HEK293 (cell line): ENCODE measurements around the gene LRRC43.
A peak's percentile ranks its signal among the peaks of the same experiment; 100 is the strongest.

Source experiments
- CTCF ChIA-PET: fragments of 350-600 bp; formaldehyde crosslinking; extraction: SDS; loops from one replicate; lab custom pipeline; 2021; ENCODE audit warnings: antibody characterized with exemption; lab: Yijun Ruan, JAX
- POLR2A ChIA-PET: fragments of 300-600 bp; formaldehyde crosslinking; extraction: SDS; loops from one replicate; lab custom pipeline; 2020; ENCODE audit warnings: antibody characterized with exemption, inconsistent platforms; lab: Yijun Ruan, JAX
- H3K27ac ChIP-seq: fragments of 200-500 bp; sonication (Bioruptor generic); 2 replicates; pipeline ENCODE4 v1.5.1; 2014; ENCODE audit warnings: low read depth, low read length, control low read depth, inconsistent platforms; ENCODE audit errors: extremely low read depth
- H3K36me3 ChIP-seq, 2 experiments: fragments of 200-500 bp in 1 of 2; sonication (Bioruptor generic) in 1 of 2; 1 replicate in 1 of 2; 2 replicates in 1 of 2; pipeline ENCODE4 v1.5.1; 2014 to 2017; ENCODE audit warnings: inconsistent platforms in 2 of 2, low read length in 2 of 2; ENCODE audit not compliant: control insufficient read depth in 2 of 2, insufficient read depth in 1 of 2
- H3K4me1 ChIP-seq: fragments of 200-500 bp; sonication (Bioruptor generic); 2 replicates; pipeline ENCODE4 v1.5.1; 2014; ENCODE audit warnings: mild to moderate bottlenecking, low read length, inconsistent platforms; ENCODE audit not compliant: control insufficient read depth, insufficient read depth
- H3K4me3 ChIP-seq: 2 replicates; pipeline ENCODE4 v1.5.1; 2011; ENCODE audit warnings: low read depth, mild to moderate bottlenecking, control low read depth, low read length, moderate library complexity
- H3K9me3 ChIP-seq: fragments of 200-500 bp; sonication (Bioruptor generic); 2 replicates; pipeline ENCODE4 v1.5.1; 2014; ENCODE audit warnings: low read depth, low read length, inconsistent platforms; ENCODE audit not compliant: control insufficient read depth, insufficient read depth
- BCL11B ChIP-seq: fragments of 450-650 bp; formaldehyde crosslinking; IDR thresholded peaks from 2 replicates; pipeline ENCODE4 v1.5.1; 2016; ENCODE audit warnings: low read depth, missing biosample characterization, missing genetic modification characterization
- CTCF ChIP-seq: fragments of 450-650 bp; formaldehyde crosslinking; IDR thresholded peaks from 2 replicates; pipeline ENCODE4 v1.5.1; 2016; ENCODE audit warnings: missing biosample characterization, missing genetic modification characterization
- FEZF1 ChIP-seq: fragments of 450-650 bp; formaldehyde crosslinking; IDR thresholded peaks from 2 replicates; pipeline ENCODE4 v1.5.1; 2016; ENCODE audit warnings: missing biosample characterization, missing genetic modification characterization
- GLIS2 ChIP-seq: fragments of 450-650 bp; formaldehyde crosslinking; IDR thresholded peaks from 2 replicates; pipeline ENCODE4 v1.5.1; 2016; ENCODE audit warnings: missing biosample characterization, missing genetic modification characterization
- HOXC10 ChIP-seq: sonication (generic); formaldehyde crosslinking; IDR thresholded peaks from 2 replicates; pipeline ENCODE4 v1.8.1; 2023; ENCODE audit warnings: mild to moderate bottlenecking, missing genetic modification reagents
- IKZF3 ChIP-seq: fragments of 450-650 bp; IDR thresholded peaks from 2 replicates; pipeline ENCODE4 v1.5.0; 2018; ENCODE audit warnings: missing biosample characterization, mild to moderate bottlenecking, missing genetic modification characterization, moderate library complexity
- SCRT2 ChIP-seq: fragments of 450-650 bp; formaldehyde crosslinking; IDR thresholded peaks from 2 replicates; pipeline ENCODE4 v1.5.1; 2016; ENCODE audit warnings: missing biosample characterization, missing genetic modification characterization
- SP3 ChIP-seq: fragments of 450-650 bp; formaldehyde crosslinking; IDR thresholded peaks from 2 replicates; pipeline ENCODE4 v1.5.1; 2016; ENCODE audit warnings: missing biosample characterization, missing genetic modification characterization
- ZBTB44 ChIP-seq: fragments of 450-650 bp; IDR thresholded peaks from 2 replicates; pipeline ENCODE4 v1.5.1; 2018; ENCODE audit warnings: missing biosample characterization, mild to moderate bottlenecking, missing genetic modification characterization
- ZNF10 ChIP-seq: fragments of 450-650 bp; formaldehyde crosslinking; IDR thresholded peaks from 2 replicates; pipeline ENCODE4 v1.5.1; 2017; ENCODE audit warnings: missing biosample characterization, missing genetic modification characterization
- ZNF121 ChIP-seq: fragments of 450-650 bp; formaldehyde crosslinking; IDR thresholded peaks from 2 replicates; pipeline ENCODE4 v1.5.1; 2016; ENCODE audit warnings: missing biosample characterization, missing genetic modification characterization
- ZNF2 ChIP-seq: fragments of 450-650 bp; formaldehyde crosslinking; IDR thresholded peaks from 2 replicates; pipeline ENCODE4 v1.5.1; 2016; ENCODE audit warnings: missing biosample characterization, missing genetic modification characterization
- ZNF391 ChIP-seq: fragments of 450-650 bp; formaldehyde crosslinking; IDR thresholded peaks from 2 replicates; pipeline ENCODE4 v1.5.1; 2016; ENCODE audit warnings: low read depth, missing biosample characterization, missing genetic modification characterization, borderline replicate concordance
- ZNF610 ChIP-seq: fragments of 450-650 bp; formaldehyde crosslinking; IDR thresholded peaks from 2 replicates; pipeline ENCODE4 v1.5.1; 2016; ENCODE audit warnings: missing biosample characterization, missing genetic modification characterization, borderline replicate concordance
- ZNF658 ChIP-seq: fragments of 450-650 bp; formaldehyde crosslinking; IDR thresholded peaks from 2 replicates; pipeline ENCODE4; 2016; ENCODE audit warnings: missing biosample characterization, missing genetic modification characterization
- ZNF843 ChIP-seq: fragments of 450-650 bp; formaldehyde crosslinking; IDR thresholded peaks from 2 replicates; pipeline ENCODE4 v1.5.1; 2016; ENCODE audit warnings: missing biosample characterization, missing genetic modification characterization

LRRC43 gene

GRCh38 chr12:122137229-122137628 is 45.7 kb upstream of the LRRC43 start:
- no peaks in the 10 kb centered on the region for H3K9me3 ChIP-seq
- H3K27ac ChIP-seq = no peak overlapping the region
- ChIA-PET POLR2A (no interaction called here), CTCF (interaction anchor here (0.7 to 1.1 kb wide), 2 partner anchors 20 to 33 kb away, joined by 3 to 5 read pairs; no protein-coding TSS in a partner anchor)
- H3K4me3 ChIP-seq = no peak overlapping the region
- TF ChIP-seq BCL11B (tag by site-specific recombination) (no peak), SP3 (tag by site-specific recombination) (no peak), FEZF1 (tag by site-specific recombination) (no peak), CTCF (tag by site-specific recombination) (no peak), ZNF843 (tag by site-specific recombination) (no peak), ZNF121 (tag by site-specific recombination) (no peak), HOXC10 (CRISPR knock-in tag) (no peak), ZBTB44 (tag by site-specific recombination) (no peak), IKZF3 (tag by site-specific recombination) (no peak), SCRT2 (tag by site-specific recombination) (no peak), ZNF610 (no peak), GLIS2 (tag by site-specific recombination) (no peak), ZNF391 (tag by site-specific recombination) (no peak)
- no peaks in the 10 kb centered on the region for H3K4me1 ChIP-seq
- peaks cover 0 to 80% of the 10 kb centered on the region in 2 experiments; a peak in 2 of 3 replicates for H3K36me3 ChIP-seq

- no peaks in the 10 kb centered on the region for H3K4me1 ChIP-seq
- H3K9me3 ChIP-seq = no peaks in the 10 kb centered on the region
- peaks cover 0 to 80% of the 10 kb centered on the region in 2 experiments; a peak in 2 of 3 replicates for H3K36me3 ChIP-seq
- no peak overlapping the region for H3K27ac ChIP-seq
- TF ChIP-seq ZNF10 (tag by site-specific recombination) (peak; percentile 85), ZNF2 (tag by site-specific recombination) (no peak)
- TF ChIP-seq, all 188 proteins: peak for 1
- POLR2A ChIA-PET = interaction anchor here (1.2 kb wide), 1 partner anchor 59 kb away, joined by 3 read pairs; the partner anchor contains the start of gene MLXIP
- no peak overlapping the region for H3K4me3 ChIP-seq
- CTCF ChIA-PET = interaction anchor here (0.7 to 1.1 kb wide), 2 partner anchors 21 to 34 kb away, joined by 3 to 5 read pairs; no protein-coding TSS in a partner anchor
Measured at GRCh38 chr12:122137681-122138080, 45.2 kb upstream of the LRRC43 start.

GRCh38 chr12:122138181-122138580 is 44.7 kb upstream of the LRRC43 start:
- TF ChIP-seq ZNF658 (tag by site-specific recombination) = no peak
- TF ChIP-seq, all 188 proteins: peak for 0
- Histone ChIP-seq H3K4me3 (no peak overlapping the region), H3K4me1 (no peaks in the 10 kb centered on the region), H3K9me3 (no peaks in the 10 kb centered on the region), H3K36me3 (peaks cover 0 to 80% of the 10 kb centered on the region in 2 experiments; a peak in 2 of 3 replicates), H3K27ac (no peak overlapping the region)
- ChIA-PET CTCF (interaction anchor here (0.6 to 1.2 kb wide), 4 partner anchors 21 to 78 kb away, joined by 3 to 5 read pairs (median 3); no protein-coding TSS in a partner anchor), POLR2A (interaction anchor here (0.5 to 1.2 kb wide), 2 partner anchors 60 to 522 kb away, joined by 3 to 4 read pairs; partner anchors contain the start of gene MLXIP)
